Endothelial cell of umbilical vein (primary cell): Measurements from ENCODE around the gene UGT1A9. TPM values are rescaled to one million over a fixed set of nuclear protein-coding genes. Genes with fewer than 3 reads are reported as not detected.

ENCODE experiments used
- BruUV-seq: library from RNA; stranded (reverse); fragments of 400-500 nt; replicated peaks from 2 replicates; lab custom pipeline; 2021; lab: Mats Ljungman, UMichigan
- CTCF ChIA-PET: fragments of 300-600, 350-600 bp; sonication (Branson Sonifier 250); formaldehyde crosslinking; loops from one replicate; lab custom pipeline; 2021; ENCODE audit warnings: antibody characterized with exemption, inconsistent platforms; lab: Charles Lee
- POLR2A ChIA-PET: fragments of 300-600, 350-600 bp; sonication (Branson Sonifier 250); formaldehyde crosslinking; loops from one replicate; lab custom pipeline; 2021; ENCODE audit warnings: antibody characterized with exemption, inconsistent platforms; lab: Charles Lee
- DNase-seq: peaks from one replicate; pipeline ENCODE4 v3.0.0-alpha.2; 2011; ENCODE audit warnings: low read depth, low spot score
- FAIRE-seq: peaks from 2 replicates; lab custom pipeline; 2011; peaks lifted over from hg19 to GRCh38; lab: Jason Lieb, UNC
- H2AFZ ChIP-seq: 2 replicates; pipeline ENCODE4 v1.6.0; 2012; ENCODE audit warnings: low read depth, low read length, control low read depth, inconsistent platforms
- H3K27ac ChIP-seq: 2 replicates; pipeline ENCODE4 v1.5.1; 2011; ENCODE audit warnings: low read depth, mild to moderate bottlenecking, control low read depth, low read length, moderate library complexity; ENCODE audit not compliant: insufficient read depth
- H3K27me3 ChIP-seq, 2 experiments: 2 replicates each; pipeline versions ENCODE4 v1.6.0 to v1.6.1; 2011; ENCODE audit warnings: low read length in 2 of 2, mixed read lengths in 1 of 2; ENCODE audit not compliant: control insufficient read depth in 2 of 2, insufficient read depth in 2 of 2
- H3K36me3 ChIP-seq, 2 experiments: 2 replicates in 1 of 2; 3 replicates in 1 of 2; pipeline ENCODE4 v1.5.1; 2011; ENCODE audit warnings: low read length in 2 of 2, mild to moderate bottlenecking in 1 of 2, moderate library complexity in 1 of 2; ENCODE audit not compliant: control insufficient read depth in 2 of 2, insufficient read depth in 2 of 2; ENCODE audit errors: extremely low read depth in 1 of 2
- H3K4me1 ChIP-seq: 3 replicates; pipeline ENCODE4 v1.5.1; 2011; ENCODE audit warnings: mild to moderate bottlenecking, low read length; ENCODE audit not compliant: control insufficient read depth, insufficient read depth; ENCODE audit errors: extremely low read depth
- H3K4me2 ChIP-seq: 2 replicates; pipeline ENCODE4 v1.6.1; 2011; ENCODE audit warnings: low read length, control low read depth, mixed read lengths; ENCODE audit not compliant: insufficient read depth
- H3K4me3 ChIP-seq, 3 experiments: fragments of 200-600 bp in 1 of 3; sonication (generic), shearing (Covaris generic) in 1 of 3; replicated peaks in 1 of 3; 2 replicates each; pipeline ENCODE4 v1.5.1; 2011 to 2016; ENCODE audit warnings: control low read depth in 3 of 3, low read length in 3 of 3, mild to moderate bottlenecking in 2 of 3, inconsistent platforms in 1 of 3, low read depth in 1 of 3, moderate library complexity in 1 of 3; ENCODE audit not compliant: insufficient read depth in 1 of 3
- H3K79me2 ChIP-seq: 2 replicates; pipeline ENCODE4 v1.6.0; 2012; ENCODE audit warnings: low read length, inconsistent platforms; ENCODE audit not compliant: control insufficient read depth, insufficient read depth
- H3K9ac ChIP-seq: replicated peaks from 2 replicates; pipeline ENCODE3; 2011; ENCODE audit warnings: low read length, control low read depth; ENCODE audit not compliant: insufficient read depth; ENCODE audit errors: extremely low read depth
- H3K9me1 ChIP-seq: replicated peaks from 3 replicates; pipeline ENCODE4 v1.6.0; 2011; ENCODE audit warnings: mild to moderate bottlenecking, low read length; ENCODE audit not compliant: control insufficient read depth, insufficient read depth; ENCODE audit errors: extremely low read depth
- H3K9me3 ChIP-seq: replicated peaks from 2 replicates; pipeline ENCODE4 v1.5.1; 2012; ENCODE audit warnings: low read length, inconsistent platforms; ENCODE audit not compliant: control insufficient read depth, insufficient read depth
- H4K20me1 ChIP-seq: replicated peaks from 2 replicates; pipeline ENCODE3; 2011; ENCODE audit warnings: mild to moderate bottlenecking, low read length; ENCODE audit not compliant: control insufficient read depth, insufficient read depth; ENCODE audit errors: extremely low read depth
- EZH2 ChIP-seq: IDR thresholded peaks from 2 replicates; pipeline ENCODE4 v1.6.1; 2012; ENCODE audit warnings: borderline replicate concordance, low read depth, mild to moderate bottlenecking, moderate library complexity, low read length, inconsistent platforms; ENCODE audit not compliant: severe bottlenecking
- FOS ChIP-seq: IDR thresholded peaks from 2 replicates; pipeline ENCODE4 v1.6.1; 2011; ENCODE audit warnings: mild to moderate bottlenecking, low read length, moderate library complexity, borderline replicate concordance; ENCODE audit not compliant: insufficient read depth
- GATA2 ChIP-seq: IDR thresholded peaks from 2 replicates; pipeline ENCODE4 v1.7.0; 2011; ENCODE audit warnings: low read depth, mild to moderate bottlenecking, moderate library complexity, mixed read lengths, low read length; ENCODE audit not compliant: insufficient read length, insufficient read depth
- JUN ChIP-seq: IDR thresholded peaks from 2 replicates; pipeline ENCODE4 v1.6.1; 2011; ENCODE audit warnings: borderline replicate concordance, low read depth; ENCODE audit not compliant: insufficient read length, insufficient read depth
- MYC ChIP-seq: IDR thresholded peaks from one replicate; pipeline ENCODE4 v1.6.1; 2011; ENCODE audit warnings: mild to moderate bottlenecking, low read depth, low read length
- POLR2A ChIP-seq: IDR thresholded peaks from 2 replicates; pipeline ENCODE4 v1.6.1; 2012; ENCODE audit warnings: low read depth, mild to moderate bottlenecking, control low read depth, low read length
- POLR2AphosphoS5 ChIP-seq: IDR thresholded peaks from 2 replicates; pipeline ENCODE4 v1.6.1; 2012; ENCODE audit warnings: low read depth, mild to moderate bottlenecking, control low read depth, low read length, moderate library complexity; ENCODE audit not compliant: insufficient read depth
- dilution Hi-C: fragments of 300-500 bp; cut with MboI; formaldehyde crosslinking; loops from one replicate; pipeline ENCODE4 v1.15.0; 2019; ENCODE audit warnings: low sequenced_read_pairs; ENCODE audit not compliant: extremely low pct_ligation_motif_present
- intact Hi-C: fragments of 100-400 bp; cut with micrococcal nuclease; formaldehyde crosslinking; loops from one replicate; pipeline ENCODE4 v1.10.0; 2022
- polyA plus RNA-seq, 4 experiments: library from polyadenylated mRNA; depleted of rRNA in 3 of 4; stranded (reverse) in 3 of 4; unstranded in 1 of 4; fragments of >200 nt; gene quantifications; 2 replicates each; pipeline versions ENCODE4 v1.2.1 to v1.2.3, GENCODE V29; 2011 to 2012; ENCODE audit warnings: missing spikeins in 1 of 4
- total RNA-seq: library from RNA; stranded (reverse); gene quantifications from 2 replicates; pipeline ENCODE4 v1.2.3, GENCODE V29; 2021
- TF ChIP-seq, protein P1 (sequence below): IDR thresholded peaks from 2 replicates; pipeline ENCODE4 v1.6.1; 2011; ENCODE audit not compliant: insufficient read depth, insufficient read length
- TF ChIP-seq, protein P2 (sequence below), 2 donors: IDR thresholded peaks; 1 replicate in 1 of 2; 2 replicates in 1 of 2; pipeline ENCODE4 v1.5.1; 2011; ENCODE audit warnings: low read length in 2 of 2, mild to moderate bottlenecking in 2 of 2, moderate library complexity in 2 of 2, control low read depth in 1 of 2, inconsistent platforms in 1 of 2, low read depth in 1 of 2; ENCODE audit not compliant: insufficient read depth in 1 of 2; ENCODE audit errors: extremely low read depth in 1 of 2

Gene UGT1A9
- total and polyA plus RNA-seq, 2 donors (not counting 3 experiments of a cell fraction or from before 2014, with no cell fraction given): not detected

DNA sequence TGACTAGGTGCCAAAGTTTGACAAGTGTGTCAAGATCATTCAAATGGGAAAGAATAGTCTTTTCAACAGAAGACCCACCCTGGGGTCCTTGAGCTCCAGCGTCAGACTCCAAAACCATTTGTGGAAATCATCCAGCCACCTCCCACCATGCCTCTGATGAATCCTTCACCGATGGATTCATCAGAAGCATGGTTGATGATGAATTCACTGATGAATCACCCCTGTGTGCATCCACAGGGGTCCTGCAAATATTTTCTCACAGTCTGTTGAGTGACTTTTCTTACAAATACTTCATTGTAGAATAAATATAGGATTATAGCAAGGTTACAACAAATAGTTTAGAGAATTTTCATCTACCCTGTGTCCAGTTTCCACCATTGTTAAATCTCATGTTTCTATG is 4.3 kb downstream of the UGT1A9 start:
- no peaks in the 10 kb centered on the region for H4K20me1 ChIP-seq
- no peak overlapping the region for H3K4me3 ChIP-seq
- ChIA-PET POLR2A (no interaction called here), CTCF (no interaction called here)
- no peaks in the 10 kb centered on the region for H3K9me3 ChIP-seq
- dilution Hi-C loops (no loop called here), intact Hi-C loops (no loop called here)
- no peak overlapping the region for H3K9ac ChIP-seq
- no peak overlapping the region for H2AFZ ChIP-seq
- H3K4me2 ChIP-seq: no peak overlapping the region
- FAIRE-seq (no peak), DNase-seq (no peak)
- BruUV-seq: no TSS peak
- H3K9me1 ChIP-seq: no peaks in the 10 kb centered on the region
- H3K27me3 ChIP-seq: no peaks in the 10 kb centered on the region
- H3K27ac ChIP-seq: no peak overlapping the region
- TF ChIP-seq FOS (no peak), POLR2AphosphoS5 (no peak), POLR2A (no peak), JUN (no peak), GATA2 (no peak), MYC (no peak)
- TF ChIP-seq, protein P1, sequence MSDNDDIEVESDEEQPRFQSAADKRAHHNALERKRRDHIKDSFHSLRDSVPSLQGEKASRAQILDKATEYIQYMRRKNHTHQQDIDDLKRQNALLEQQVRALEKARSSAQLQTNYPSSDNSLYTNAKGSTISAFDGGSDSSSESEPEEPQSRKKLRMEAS: no peak
- H3K79me2 ChIP-seq: no peaks in the 10 kb centered on the region
- no peaks in the 10 kb centered on the region for H3K4me1 ChIP-seq
- H3K36me3 ChIP-seq: no peaks in the 10 kb centered on the region

DNA sequence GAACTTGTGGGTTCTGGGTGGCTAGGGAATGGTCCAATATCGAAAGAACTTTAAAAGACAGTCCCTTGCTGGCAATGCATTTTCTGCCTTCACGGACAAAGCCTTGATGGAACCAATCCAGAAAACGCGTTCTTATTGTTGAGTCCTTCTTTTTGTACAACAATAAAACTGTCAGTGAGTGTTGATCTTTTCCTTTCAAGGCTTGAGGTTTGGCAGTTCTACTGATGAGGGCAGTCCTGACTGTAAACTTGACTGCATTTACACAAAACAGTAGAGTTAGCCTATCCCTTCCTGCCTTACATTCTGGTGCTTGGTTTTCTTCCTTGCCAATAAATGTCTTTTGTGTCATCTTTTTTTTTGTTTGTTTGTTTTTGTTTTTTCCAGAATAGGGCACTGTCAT is 7.5 kb downstream of the UGT1A9 start:
- H3K4me1 ChIP-seq: no peaks in the 10 kb centered on the region
- no peaks in the 10 kb centered on the region for H3K79me2 ChIP-seq
- no peak overlapping the region for H3K4me2 ChIP-seq
- BruUV-seq: no TSS peak
- no peak overlapping the region for H3K4me3 ChIP-seq
- TF ChIP-seq MYC: no peak
- TF ChIP-seq, protein P2, sequence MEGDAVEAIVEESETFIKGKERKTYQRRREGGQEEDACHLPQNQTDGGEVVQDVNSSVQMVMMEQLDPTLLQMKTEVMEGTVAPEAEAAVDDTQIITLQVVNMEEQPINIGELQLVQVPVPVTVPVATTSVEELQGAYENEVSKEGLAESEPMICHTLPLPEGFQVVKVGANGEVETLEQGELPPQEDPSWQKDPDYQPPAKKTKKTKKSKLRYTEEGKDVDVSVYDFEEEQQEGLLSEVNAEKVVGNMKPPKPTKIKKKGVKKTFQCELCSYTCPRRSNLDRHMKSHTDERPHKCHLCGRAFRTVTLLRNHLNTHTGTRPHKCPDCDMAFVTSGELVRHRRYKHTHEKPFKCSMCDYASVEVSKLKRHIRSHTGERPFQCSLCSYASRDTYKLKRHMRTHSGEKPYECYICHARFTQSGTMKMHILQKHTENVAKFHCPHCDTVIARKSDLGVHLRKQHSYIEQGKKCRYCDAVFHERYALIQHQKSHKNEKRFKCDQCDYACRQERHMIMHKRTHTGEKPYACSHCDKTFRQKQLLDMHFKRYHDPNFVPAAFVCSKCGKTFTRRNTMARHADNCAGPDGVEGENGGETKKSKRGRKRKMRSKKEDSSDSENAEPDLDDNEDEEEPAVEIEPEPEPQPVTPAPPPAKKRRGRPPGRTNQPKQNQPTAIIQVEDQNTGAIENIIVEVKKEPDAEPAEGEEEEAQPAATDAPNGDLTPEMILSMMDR (IDR thresholded peaks at IDR 0.05; ENCODE audit: extremely low read depth in 1 of 2, insufficient read depth in 1 of 2, low read depth in 1 of 2, low read length in 2 of 2): no peak
- no peak for TF ChIP-seq EZH2
- no peak for TF ChIP-seq JUN
- no peak for TF ChIP-seq POLR2AphosphoS5
- TF ChIP-seq FOS: no peak
- TF ChIP-seq GATA2: no peak
- TF ChIP-seq, protein P1: no peak
- no peak for TF ChIP-seq POLR2A
- H3K9ac ChIP-seq: no peak overlapping the region
- H3K27me3 ChIP-seq: no peaks in the 10 kb centered on the region
- dilution Hi-C loops: no loop called here
- H3K9me3 ChIP-seq: no peaks in the 10 kb centered on the region
- FAIRE-seq (peak; percentile 24), DNase-seq (peak; percentile 72)
- H3K36me3 ChIP-seq: no peaks in the 10 kb centered on the region
- no peak overlapping the region for H3K27ac ChIP-seq
- ChIA-PET POLR2A (no interaction called here), CTCF (no interaction called here)
- intact Hi-C loops: no loop called here
- no peak overlapping the region for H2AFZ ChIP-seq
- no peaks in the 10 kb centered on the region for H4K20me1 ChIP-seq
- no peaks in the 10 kb centered on the region for H3K9me1 ChIP-seq
